SJSA1 (cell line): ENCODE data around the gene MTNR1B. TPM values are rescaled to one million over a fixed set of nuclear protein-coding genes. Genes with fewer than 3 reads are reported as not detected.

Experiments used
- DNase-seq, 2 experiments: peaks; one replicate each; pipeline ENCODE4 v3.0.0-alpha.2; 2015 to 2020; ENCODE audit warnings: low spot score in 2 of 2, low read depth in 1 of 2
- H3K27ac ChIP-seq: fragments of 250-450 bp; sonication (Bioruptor Pico); 2 replicates; pipeline ENCODE4 v1.5.1; 2020; ENCODE audit warnings: mild to moderate bottlenecking, moderate library complexity
- H3K27me3 ChIP-seq: fragments of 250-450 bp; sonication (Bioruptor Pico); replicated peaks from 2 replicates; pipeline ENCODE4 v1.5.1; 2020; ENCODE audit warnings: mild to moderate bottlenecking, moderate library complexity
- H3K36me3 ChIP-seq: fragments of 250-450 bp; sonication (Bioruptor Pico); 2 replicates; pipeline ENCODE4 v1.5.1; 2020; ENCODE audit warnings: mild to moderate bottlenecking
- H3K4me1 ChIP-seq: fragments of 250-450 bp; sonication (Bioruptor Pico); replicated peaks from 2 replicates; pipeline ENCODE4 v1.6.1; 2021; ENCODE audit warnings: mild to moderate bottlenecking
- H3K4me3 ChIP-seq: fragments of 250-450 bp; sonication (Bioruptor Pico); 2 replicates; pipeline ENCODE4 v1.5.1; 2020; ENCODE audit warnings: mild to moderate bottlenecking
- H3K9me3 ChIP-seq: fragments of 250-450 bp; sonication (Bioruptor Pico); replicated peaks from 2 replicates; pipeline ENCODE4 v1.5.1; 2020; ENCODE audit warnings: mild to moderate bottlenecking
- total RNA-seq: library from RNA; depleted of rRNA; stranded (reverse); fragments of >200 nt; shearing (Covaris generic); gene quantifications from 2 replicates; pipeline ENCODE4 v1.2.3, GENCODE V29; 2014

Gene MTNR1B
- total RNA-seq, 1 experiment from 2014 or later = not detected

DNA sequence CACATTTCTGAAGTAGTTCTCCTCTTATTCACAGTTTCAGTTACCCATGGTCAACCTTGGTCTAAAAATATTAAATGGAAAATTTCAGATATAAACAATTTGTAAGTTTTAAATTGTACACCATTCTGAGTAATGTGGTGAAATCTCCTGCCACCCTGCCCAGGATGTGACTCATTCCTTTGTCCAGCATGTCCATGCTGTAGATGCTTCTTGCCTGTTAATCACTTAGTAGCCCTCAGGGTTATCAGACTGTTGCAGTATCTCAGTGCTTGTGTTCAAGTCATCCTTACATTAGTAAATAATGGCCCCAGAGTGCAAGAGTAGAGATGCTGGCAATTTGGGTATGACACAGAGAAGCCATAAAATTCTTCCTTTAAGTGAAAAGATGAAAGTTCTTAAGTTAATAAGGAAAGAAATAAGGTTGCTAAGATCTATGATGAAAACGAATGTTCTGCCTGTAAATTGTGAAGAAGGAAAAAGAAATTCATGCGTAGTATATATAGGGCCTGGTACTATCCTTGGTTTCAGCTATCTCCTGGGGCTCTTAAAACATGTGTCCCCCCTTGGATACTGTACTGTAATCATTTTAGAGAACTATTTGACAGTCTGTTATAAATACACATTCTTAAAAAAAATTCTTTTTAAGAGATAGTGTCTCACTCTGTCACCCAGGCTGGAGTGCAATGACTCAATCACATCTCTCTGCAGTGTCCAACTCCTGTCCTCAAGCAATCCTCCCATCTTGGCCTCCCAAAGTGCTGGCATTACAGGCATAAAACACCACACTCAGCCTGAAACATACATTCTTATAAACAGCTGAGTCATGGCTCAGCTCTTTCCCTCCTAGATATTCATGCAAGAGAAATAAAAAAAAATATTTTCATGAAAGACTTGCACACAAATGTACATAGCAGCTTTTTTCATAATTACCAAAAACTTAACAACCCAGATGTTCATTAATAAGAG lies 31.3 kb downstream of the MTNR1B start:
- peaks cover 17% of the 10 kb centered on the region for H3K4me1 ChIP-seq
- H3K9me3 ChIP-seq = no peaks in the 10 kb centered on the region
- no peak overlapping the region for H3K4me3 ChIP-seq
- H3K27ac ChIP-seq = peak overlapping the region; percentile 90
- H3K27me3 ChIP-seq = no peaks in the 10 kb centered on the region
- H3K36me3 ChIP-seq = no peaks in the 10 kb centered on the region
- DNase-seq = peak; percentile 73 to 79

DNA sequence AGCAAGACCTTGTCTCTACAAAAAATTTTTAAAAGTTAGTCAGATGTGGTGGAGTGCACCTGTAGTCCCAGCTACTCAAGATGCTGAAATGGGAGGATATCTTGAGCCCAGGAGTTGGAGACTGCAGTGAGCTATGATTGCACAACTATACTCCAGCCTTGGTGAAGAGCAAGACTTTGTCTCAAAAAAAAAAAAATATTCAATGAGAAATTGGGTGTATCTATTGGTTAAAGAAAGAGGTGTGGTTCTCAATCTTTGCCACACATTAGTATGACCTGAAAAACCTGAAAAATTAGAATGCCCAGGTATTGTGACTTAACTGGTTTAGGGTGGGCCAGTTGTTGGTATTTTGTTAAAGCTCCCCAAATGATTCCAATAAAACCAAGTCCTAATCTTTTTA lies 32.4 kb downstream of the MTNR1B start:
- H3K27ac ChIP-seq = peak overlapping the region; percentile 90
- no peaks in the 10 kb centered on the region for H3K9me3 ChIP-seq
- H3K4me1 ChIP-seq = peaks cover 17% of the 10 kb centered on the region
- DNase-seq = no peak
- H3K36me3 ChIP-seq = no peaks in the 10 kb centered on the region
- H3K27me3 ChIP-seq = no peaks in the 10 kb centered on the region
- no peak overlapping the region for H3K4me3 ChIP-seq

DNA sequence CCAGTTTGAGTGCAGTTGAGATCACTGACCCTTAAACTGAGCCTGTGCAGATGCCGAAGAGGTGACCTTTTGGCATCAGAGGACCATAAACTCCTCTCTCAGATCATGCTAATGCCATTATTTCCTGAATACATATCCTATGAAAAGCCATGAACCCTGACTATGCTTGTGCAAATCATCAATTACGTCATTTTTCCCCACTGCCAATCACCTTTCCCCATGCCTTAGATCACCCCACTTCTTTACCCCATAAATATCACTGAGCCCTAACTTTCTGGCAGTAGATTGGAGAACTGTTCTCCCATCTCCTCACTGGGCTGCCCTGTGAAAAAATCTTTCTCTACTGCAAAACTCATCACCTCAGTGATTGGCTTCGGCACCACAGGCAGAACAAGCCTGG lies 32.9 kb downstream of the MTNR1B start:
- Histone ChIP-seq H3K27ac (no peak overlapping the region), H3K9me3 (no peaks in the 10 kb centered on the region), H3K27me3 (no peaks in the 10 kb centered on the region), H3K4me3 (no peak overlapping the region), H3K4me1 (peaks cover 17% of the 10 kb centered on the region), H3K36me3 (no peaks in the 10 kb centered on the region)
- DNase-seq = no peak

DNA sequence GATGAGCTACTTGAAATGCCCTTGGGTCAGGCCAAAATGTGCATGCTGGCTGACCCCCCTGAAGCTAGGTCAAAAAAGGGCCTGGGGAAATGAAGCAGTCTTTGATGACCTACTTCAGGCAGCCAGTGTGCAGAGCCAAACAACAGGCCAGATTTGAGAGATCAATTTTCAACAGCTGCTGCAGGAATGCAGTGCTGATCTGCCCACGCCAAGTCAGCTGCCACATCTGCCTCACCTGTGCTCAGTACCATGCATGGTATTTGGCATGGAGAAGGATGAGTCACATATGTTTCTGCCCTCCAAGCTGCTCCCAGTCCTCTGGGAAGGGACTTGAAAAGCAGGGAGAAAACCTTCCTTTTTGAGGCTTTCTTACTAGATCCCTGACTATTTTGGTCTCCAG lies 35.8 kb downstream of the MTNR1B start:
- no peaks in the 10 kb centered on the region for H3K36me3 ChIP-seq
- H3K4me3 ChIP-seq = no peak overlapping the region
- H3K27me3 ChIP-seq = no peaks in the 10 kb centered on the region
- DNase-seq = no peak
- peaks cover 13% of the 10 kb centered on the region for H3K4me1 ChIP-seq
- no peak overlapping the region for H3K27ac ChIP-seq
- no peaks in the 10 kb centered on the region for H3K9me3 ChIP-seq

DNA sequence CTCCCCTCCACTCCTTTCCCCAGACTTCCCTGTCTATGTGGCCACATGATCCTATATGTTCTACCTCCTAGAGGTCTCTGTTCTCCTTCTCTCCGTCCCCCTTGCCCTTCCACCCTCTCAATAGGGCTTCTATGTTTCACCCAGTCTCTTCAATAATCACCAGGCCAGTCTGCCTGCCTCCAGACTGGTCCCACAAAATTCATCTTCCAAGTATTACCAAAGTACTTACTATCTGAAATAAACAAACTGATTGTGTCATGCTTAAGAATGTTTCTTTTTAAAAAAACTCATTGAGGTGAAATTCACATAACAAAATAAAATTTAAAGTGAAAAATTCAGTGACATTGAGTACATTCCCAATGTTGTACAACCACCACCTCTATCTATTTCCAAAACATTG lies 44.2 kb downstream of the MTNR1B start:
- Histone ChIP-seq H3K4me1 (no peaks in the 10 kb centered on the region), H3K9me3 (no peaks in the 10 kb centered on the region), H3K27ac (no peak overlapping the region), H3K4me3 (no peak overlapping the region), H3K36me3 (no peaks in the 10 kb centered on the region), H3K27me3 (no peaks in the 10 kb centered on the region)
- DNase-seq = no peak

DNA sequence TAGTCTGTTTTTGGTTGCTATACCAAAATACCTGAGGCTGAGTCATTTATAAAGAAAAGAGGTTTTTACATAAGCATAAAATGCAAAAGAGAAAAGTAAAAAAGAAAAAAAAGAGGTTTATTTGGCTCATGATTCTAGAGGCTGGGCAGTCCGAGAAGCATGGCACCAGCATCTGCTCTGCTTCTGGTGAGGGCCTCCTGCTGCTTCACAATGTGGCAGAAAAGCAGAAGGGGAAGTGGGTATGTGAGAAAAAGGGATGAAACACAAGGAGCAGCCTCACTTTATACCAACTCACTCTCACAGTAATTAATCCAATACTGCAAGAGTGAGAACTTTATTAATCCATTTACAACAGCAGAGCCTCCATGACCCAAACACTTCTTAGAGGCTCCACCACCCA lies 47.1 kb downstream of the MTNR1B start:
- no peaks in the 10 kb centered on the region for H3K36me3 ChIP-seq
- H3K4me1 ChIP-seq = peaks cover 10% of the 10 kb centered on the region; the same call in 1 of the 2 replicates
- H3K4me3 ChIP-seq = no peak overlapping the region
- no peak for DNase-seq
- no peaks in the 10 kb centered on the region for H3K27me3 ChIP-seq
- no peaks in the 10 kb centered on the region for H3K9me3 ChIP-seq
- no peak overlapping the region for H3K27ac ChIP-seq

DNA sequence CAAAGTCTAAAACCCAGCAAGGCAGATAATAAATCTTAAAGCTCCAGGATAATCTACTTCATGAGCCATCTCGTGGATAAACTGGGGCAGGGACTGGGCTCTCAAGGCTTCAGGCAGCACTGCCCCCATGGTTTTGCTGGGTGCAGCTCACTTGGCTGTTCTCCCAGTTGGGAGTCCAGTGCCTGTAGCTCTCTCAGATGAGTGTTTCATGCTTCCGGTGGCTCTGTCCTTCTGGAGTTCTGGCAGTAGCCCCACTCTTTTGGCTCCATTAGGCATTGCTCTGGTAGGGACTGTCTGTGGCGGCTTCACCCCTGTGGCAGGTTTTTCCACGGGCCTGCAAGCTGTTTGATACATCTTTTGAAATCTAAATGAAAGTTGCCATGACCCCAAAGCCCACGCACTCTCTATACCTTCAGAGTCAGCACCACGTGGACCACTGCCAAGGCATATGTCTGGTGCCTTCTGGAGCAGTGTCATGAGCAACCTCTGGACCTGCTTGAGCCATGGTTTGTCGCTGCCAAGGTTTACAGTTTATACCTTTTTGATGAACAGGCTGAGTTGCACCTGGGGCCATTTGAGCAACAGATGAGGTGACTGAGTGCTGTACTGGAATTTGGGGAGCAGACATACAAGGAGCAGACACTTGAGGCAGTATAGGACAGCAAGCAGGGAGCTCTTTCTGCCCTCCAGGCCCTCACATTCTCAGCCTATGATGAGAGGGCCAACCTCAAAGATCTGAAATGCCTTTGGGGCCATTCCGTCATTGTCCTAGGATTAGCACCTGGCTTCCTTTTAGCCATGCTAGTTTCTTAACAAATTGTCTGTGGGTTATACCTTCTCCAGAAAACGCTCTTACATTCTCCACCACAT lies 48.6 kb downstream of the MTNR1B start:
- H3K27me3 ChIP-seq = no peaks in the 10 kb centered on the region
- H3K9me3 ChIP-seq = no peaks in the 10 kb centered on the region
- DNase-seq = no peak
- H3K4me1 ChIP-seq = peaks cover 10% of the 10 kb centered on the region; the same call in 1 of the 2 replicates
- no peak overlapping the region for H3K4me3 ChIP-seq
- no peak overlapping the region for H3K27ac ChIP-seq
- H3K36me3 ChIP-seq = no peaks in the 10 kb centered on the region

DNA sequence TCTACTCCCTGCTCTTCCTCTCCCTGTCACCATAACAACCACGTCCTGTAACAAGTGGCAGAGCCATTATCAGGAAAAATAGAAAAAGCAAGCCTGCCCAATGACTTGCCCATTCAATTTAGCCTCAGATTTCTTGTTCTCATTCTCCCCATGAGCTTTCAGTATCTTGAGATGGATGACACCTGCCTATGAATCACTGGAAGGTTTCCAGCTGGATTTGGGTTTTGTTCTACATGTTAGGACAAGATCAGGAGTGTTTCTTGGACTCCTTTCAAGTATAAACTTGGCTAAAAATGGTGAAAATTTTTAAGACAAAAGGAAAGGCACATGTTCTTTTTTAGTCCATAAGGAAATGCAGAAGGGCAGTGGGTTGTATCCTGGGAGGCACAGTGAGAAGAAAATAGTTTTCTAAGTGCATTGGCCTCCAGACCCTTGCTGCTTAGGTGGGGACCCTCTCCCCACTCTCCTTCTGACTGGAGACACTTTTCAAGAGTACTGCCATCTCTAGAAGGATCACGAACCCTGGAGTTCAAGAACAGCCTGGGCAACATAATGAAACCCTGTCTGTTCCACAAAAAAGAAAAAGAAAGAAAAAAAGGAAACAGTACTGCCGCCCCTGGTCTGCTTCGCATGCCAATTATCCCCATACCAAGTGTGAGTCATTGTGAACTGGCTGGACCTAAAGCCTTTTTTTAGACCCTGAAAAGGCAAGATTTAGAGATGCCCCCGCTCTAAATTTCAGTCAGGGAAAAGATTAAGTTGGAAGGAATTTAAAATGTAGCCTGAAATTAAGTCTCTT lies 51.0 kb downstream of the MTNR1B start:
- Histone ChIP-seq H3K27me3 (no peaks in the 10 kb centered on the region), H3K36me3 (no peaks in the 10 kb centered on the region), H3K27ac (no peak overlapping the region), H3K9me3 (no peaks in the 10 kb centered on the region), H3K4me1 (peaks cover 10% of the 10 kb centered on the region; the same call in 1 of the 2 replicates), H3K4me3 (no peak overlapping the region)
- DNase-seq = peak in 1 of 2 experiments; percentile 36

DNA sequence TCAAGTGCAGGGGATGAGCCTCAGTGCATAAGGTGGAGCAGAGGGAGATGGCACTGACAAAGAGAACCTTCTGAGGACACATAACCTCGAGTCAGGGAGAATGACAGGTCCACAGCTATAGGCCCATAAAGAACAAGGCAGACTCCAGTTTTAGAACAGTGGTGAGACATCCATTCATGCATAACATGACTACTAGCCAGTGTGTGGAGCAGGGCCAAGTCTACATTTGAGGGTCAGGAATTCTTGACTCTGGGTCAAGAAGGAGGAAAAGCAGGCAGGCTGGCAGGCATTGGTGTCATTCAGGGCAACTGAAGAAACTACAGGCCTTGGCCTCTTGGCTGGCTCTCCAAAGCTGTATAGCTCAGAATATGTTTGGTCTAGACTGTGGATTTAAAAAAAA lies 54.9 kb downstream of the MTNR1B start:
- DNase-seq = no peak
- Histone ChIP-seq H3K4me1 (peaks cover 10% of the 10 kb centered on the region; the same call in 1 of the 2 replicates), H3K9me3 (no peaks in the 10 kb centered on the region), H3K36me3 (no peaks in the 10 kb centered on the region), H3K4me3 (no peak overlapping the region), H3K27ac (no peak overlapping the region), H3K27me3 (no peaks in the 10 kb centered on the region)

DNA sequence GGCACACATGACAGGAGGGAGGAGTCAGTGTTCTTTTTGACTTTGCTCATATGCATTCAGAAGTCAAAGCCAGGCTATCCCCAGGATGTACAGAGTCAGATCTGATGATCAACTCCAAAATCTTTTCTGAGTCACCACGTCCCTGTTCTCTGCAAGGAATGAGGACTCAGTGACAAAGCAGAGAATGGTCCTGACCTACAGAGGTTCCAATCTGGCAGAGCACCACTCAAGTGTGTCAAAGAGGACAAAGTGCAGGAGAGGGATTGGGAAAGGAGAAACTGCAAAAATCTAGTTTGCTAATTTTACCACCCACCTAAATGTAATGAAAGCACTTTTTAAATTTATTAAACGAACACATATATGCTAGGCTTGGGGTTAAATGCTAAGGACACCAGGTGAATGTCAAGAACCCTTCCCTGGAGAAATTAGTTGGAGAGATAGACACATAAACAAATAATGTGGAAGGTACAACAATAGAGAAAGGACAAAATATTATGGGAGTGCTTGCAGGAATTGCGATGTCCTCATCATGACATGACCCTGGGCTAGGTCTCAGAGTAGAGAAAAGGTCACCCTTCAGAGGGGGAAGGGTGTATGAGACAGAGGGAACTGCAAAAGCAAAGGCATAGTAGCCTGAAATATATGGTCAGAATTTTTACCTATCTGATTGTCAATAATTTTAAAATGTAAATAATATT lies 56.3 kb downstream of the MTNR1B start:
- Histone ChIP-seq H3K9me3 (no peaks in the 10 kb centered on the region), H3K27me3 (no peaks in the 10 kb centered on the region), H3K36me3 (no peaks in the 10 kb centered on the region), H3K4me1 (peaks cover 4% of the 10 kb centered on the region; the same call in 1 of the 2 replicates), H3K27ac (no peak overlapping the region), H3K4me3 (no peak overlapping the region)
- DNase-seq = no peak

DNA sequence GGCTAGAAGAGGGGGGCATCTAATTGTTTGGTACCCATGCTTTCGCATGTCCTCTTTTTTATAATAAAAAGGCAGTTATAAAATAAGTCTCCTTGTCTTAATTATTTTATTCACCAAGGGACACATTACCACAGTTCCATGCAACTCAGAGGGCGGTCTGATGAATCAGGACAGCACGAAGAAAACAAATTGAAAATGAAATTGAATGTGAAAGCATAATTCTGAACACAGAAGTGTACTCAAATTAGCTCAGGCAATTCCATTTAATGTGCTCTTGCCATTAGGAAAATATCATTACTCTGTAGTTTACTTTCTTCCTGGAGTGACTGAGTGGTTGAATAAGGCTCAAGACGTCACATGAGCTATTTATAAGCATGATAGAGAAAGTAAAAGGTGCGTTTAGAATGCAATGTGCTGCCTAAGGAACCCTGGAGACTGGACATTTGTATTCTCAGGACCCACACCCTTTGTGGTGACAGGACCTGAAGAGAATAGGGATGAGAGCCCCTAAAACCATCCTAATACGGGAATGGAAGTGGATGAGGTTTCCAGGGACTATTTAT lies 59.6 kb downstream of the MTNR1B start:
- Histone ChIP-seq H3K4me1 (no peaks in the 10 kb centered on the region), H3K9me3 (no peaks in the 10 kb centered on the region), H3K4me3 (no peak overlapping the region), H3K36me3 (no peaks in the 10 kb centered on the region), H3K27ac (no peak overlapping the region), H3K27me3 (no peaks in the 10 kb centered on the region)
- DNase-seq = no peak

DNA sequence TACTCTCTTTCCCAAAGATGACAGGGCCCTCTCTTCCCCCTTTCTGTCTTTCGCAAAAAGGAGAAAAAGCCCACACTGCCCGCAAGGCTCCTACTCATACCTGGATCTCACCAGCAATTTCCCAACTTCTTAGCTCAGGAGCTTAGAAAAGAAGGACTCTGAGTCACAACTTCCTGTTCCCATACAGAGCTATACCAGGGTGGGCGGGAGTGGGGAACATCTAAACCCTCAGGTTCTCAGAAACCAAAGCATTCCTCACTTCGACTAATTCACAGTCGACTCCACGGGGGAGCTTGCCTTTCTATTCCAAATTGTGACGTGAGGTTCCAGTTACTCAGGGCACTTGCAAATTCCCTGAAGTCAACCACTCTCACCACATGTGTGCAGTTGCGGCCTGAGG lies 61.9 kb downstream of the MTNR1B start:
- Histone ChIP-seq H3K9me3 (no peaks in the 10 kb centered on the region), H3K27me3 (no peaks in the 10 kb centered on the region), H3K4me1 (no peaks in the 10 kb centered on the region), H3K27ac (no peak overlapping the region), H3K36me3 (no peaks in the 10 kb centered on the region), H3K4me3 (no peak overlapping the region)
- no peak for DNase-seq
